CD4-positive, alpha-beta T cell (primary cell): Measurements from ENCODE around the gene ZNF354C. TPM values are rescaled to one million over a fixed set of nuclear protein-coding genes. Genes with fewer than 3 reads are reported as not detected.

Experiments used
- ATAC-seq: fragments of 200-7000 bp; cut with Tn5 transposase; one replicate; pipeline ENCODE4 v1.10.0; 2022; ENCODE audit warnings: mild to moderate bottlenecking; ENCODE audit not compliant: poor library complexity
- CTCF ChIA-PET: fragments of 350-600 bp; sonication (Branson Sonifier 250); formaldehyde crosslinking; loops from one replicate; lab custom pipeline; 2021; ENCODE audit warnings: antibody characterized with exemption, inconsistent platforms; lab: Charles Lee
- POLR2A ChIA-PET: fragments of 350-600 bp; sonication (Branson Sonifier 250); formaldehyde crosslinking; loops from one replicate; lab custom pipeline; 2021; ENCODE audit warnings: antibody characterized with exemption, inconsistent platforms; lab: Charles Lee
- DNase-seq, 14 experiments: peaks; one replicate each; pipeline ENCODE4 v3.0.0-alpha.2; 2013 to 2020; ENCODE audit warnings: mixed read lengths in 2 of 14
- H3K27ac ChIP-seq, 2 donors: one replicate each; pipeline versions ENCODE4 v1.5.1 to v1.7.0; 2013; ENCODE audit warnings: low read length in 2 of 2, low read depth in 1 of 2, mild to moderate bottlenecking in 1 of 2
- H3K27me3 ChIP-seq, 2 experiments: 1 replicate in 1 of 2; 2 replicates in 1 of 2; pipeline versions ENCODE4 v1.6.1 to v1.7.0; 2013; ENCODE audit warnings: low read length in 2 of 2, control low read depth in 1 of 2, mild to moderate bottlenecking in 1 of 2, moderate library complexity in 1 of 2; ENCODE audit not compliant: insufficient read depth in 2 of 2, control insufficient read depth in 1 of 2
- H3K36me3 ChIP-seq: one replicate; pipeline ENCODE4 v1.6.1; 2013; ENCODE audit warnings: low read length, control low read depth; ENCODE audit not compliant: insufficient read depth
- H3K4me1 ChIP-seq: one replicate; pipeline ENCODE4 v1.6.1; 2013; ENCODE audit warnings: low read length, control low read depth; ENCODE audit not compliant: insufficient read depth
- H3K4me3 ChIP-seq: one replicate; pipeline ENCODE4 v1.5.1; 2013; ENCODE audit warnings: mild to moderate bottlenecking, low read length, moderate library complexity
- H3K9me3 ChIP-seq, 2 experiments: 1 replicate in 1 of 2; 2 replicates in 1 of 2; pipeline versions ENCODE4 v1.6.1 to v1.7.0; 2013; ENCODE audit warnings: low read length in 2 of 2, mild to moderate bottlenecking in 2 of 2, control low read depth in 1 of 2, moderate library complexity in 1 of 2; ENCODE audit not compliant: control insufficient read depth in 1 of 2, insufficient read depth in 1 of 2
- H3K27ac Mint-ChIP-seq: one replicate; pipeline ENCODE4 v1.8.0; 2020; ENCODE audit warnings: mixed read lengths
- H3K27me3 Mint-ChIP-seq: one replicate; pipeline ENCODE4 v1.8.0; 2021; ENCODE audit warnings: mixed read lengths
- H3K36me3 Mint-ChIP-seq: one replicate; pipeline ENCODE4 v1.8.0; 2021; ENCODE audit warnings: low read depth, mixed read lengths
- H3K4me1 Mint-ChIP-seq: one replicate; pipeline ENCODE4 v1.8.0; 2021; ENCODE audit warnings: low read depth, mixed read lengths
- H3K4me3 Mint-ChIP-seq: one replicate; pipeline ENCODE4 v1.8.0; 2020; ENCODE audit warnings: mild to moderate bottlenecking, mixed read lengths
- H3K9me3 Mint-ChIP-seq: one replicate; pipeline ENCODE4 v1.8.0; 2020; ENCODE audit warnings: mixed read lengths
- intact Hi-C, 2 experiments: fragments of 100-400 bp; cut with DNase I in 1 of 2; cut with micrococcal nuclease in 1 of 2; formaldehyde crosslinking; loops; one replicate each; pipeline versions ENCODE4 v1.15.1 to v1.9.0; 2023 to 2025; cut with DNase I, micrococcal nuclease
- total RNA-seq, 174 experiments: library from RNA in 2 of 174; stranded (reverse) in 2 of 174; gene quantifications; one replicate each; pipeline ENCODE4 v1.2.3 and lab custom pipeline; 2021 to 2026
- TF ChIP-seq, protein P1 (sequence below): fragments of 200-600 bp; IDR thresholded peaks from one replicate; pipeline ENCODE4 v1.8.0; 2022; ENCODE audit warnings: antibody characterized with exemption, mild to moderate bottlenecking

ZNF354C gene
- total RNA-seq, 2 experiments from 2014 or later = 2.5 to 2.9 TPM

DNA sequence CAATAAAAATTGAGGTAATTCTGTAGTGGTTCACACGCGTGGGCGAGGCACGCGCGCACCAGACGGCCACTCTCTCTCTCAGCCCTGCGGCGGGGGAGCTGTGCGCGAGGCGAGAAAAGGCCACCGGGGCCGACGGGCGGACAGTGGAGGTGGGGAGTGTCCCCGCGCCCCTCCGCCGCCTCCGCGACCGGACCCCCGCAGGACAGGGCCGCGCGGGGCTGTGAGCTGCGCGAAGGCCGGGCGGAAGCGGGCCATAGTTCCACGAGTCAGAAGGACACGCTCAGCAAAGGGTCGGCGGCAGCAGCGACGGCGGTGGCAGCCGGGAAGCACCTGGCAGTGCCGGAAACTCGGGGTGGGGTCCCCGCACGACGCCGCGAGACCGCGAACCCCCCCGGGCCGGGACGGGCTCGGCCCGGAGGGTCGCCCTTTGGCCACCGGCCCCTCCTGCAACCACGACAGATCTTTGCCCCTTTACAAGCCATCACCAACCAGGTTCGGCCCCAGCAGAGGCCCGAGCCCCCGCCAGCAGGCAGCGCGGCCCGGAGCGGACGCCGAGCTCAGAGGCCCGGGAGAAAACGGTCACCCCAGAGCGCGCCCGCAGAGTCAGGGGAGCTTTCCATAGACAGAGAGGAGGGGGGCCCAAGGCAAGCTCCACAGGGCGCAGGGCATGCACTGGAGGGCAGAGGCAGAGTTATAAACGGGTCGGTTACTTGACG, 60.9 kb downstream of the ZNF354C start:
- Histone ChIP-seq H3K4me3 (no peak overlapping the region), H3K27ac (no peak overlapping the region), H3K27me3 (peaks cover 0 to 3% of the 10 kb centered on the region in 2 experiments), H3K4me1 (no peaks in the 10 kb centered on the region), H3K9me3 (peaks cover 0 to 76% of the 10 kb centered on the region in 2 experiments), H3K36me3 (no peaks in the 10 kb centered on the region)
- intact Hi-C loops = no loop called here
- no peaks in the 10 kb centered on the region for H3K27me3 Mint-ChIP-seq
- DNase-seq = no peak
- H3K9me3 Mint-ChIP-seq = no peaks in the 10 kb centered on the region
- ChIA-PET CTCF (no interaction called here), POLR2A (no interaction called here)
- no peak for ATAC-seq
- H3K27ac Mint-ChIP-seq = no peak overlapping the region
- no peak overlapping the region for H3K4me3 Mint-ChIP-seq
- H3K4me1 Mint-ChIP-seq = no peaks in the 10 kb centered on the region
- H3K36me3 Mint-ChIP-seq = no peaks in the 10 kb centered on the region
- TF ChIP-seq, protein P1, sequence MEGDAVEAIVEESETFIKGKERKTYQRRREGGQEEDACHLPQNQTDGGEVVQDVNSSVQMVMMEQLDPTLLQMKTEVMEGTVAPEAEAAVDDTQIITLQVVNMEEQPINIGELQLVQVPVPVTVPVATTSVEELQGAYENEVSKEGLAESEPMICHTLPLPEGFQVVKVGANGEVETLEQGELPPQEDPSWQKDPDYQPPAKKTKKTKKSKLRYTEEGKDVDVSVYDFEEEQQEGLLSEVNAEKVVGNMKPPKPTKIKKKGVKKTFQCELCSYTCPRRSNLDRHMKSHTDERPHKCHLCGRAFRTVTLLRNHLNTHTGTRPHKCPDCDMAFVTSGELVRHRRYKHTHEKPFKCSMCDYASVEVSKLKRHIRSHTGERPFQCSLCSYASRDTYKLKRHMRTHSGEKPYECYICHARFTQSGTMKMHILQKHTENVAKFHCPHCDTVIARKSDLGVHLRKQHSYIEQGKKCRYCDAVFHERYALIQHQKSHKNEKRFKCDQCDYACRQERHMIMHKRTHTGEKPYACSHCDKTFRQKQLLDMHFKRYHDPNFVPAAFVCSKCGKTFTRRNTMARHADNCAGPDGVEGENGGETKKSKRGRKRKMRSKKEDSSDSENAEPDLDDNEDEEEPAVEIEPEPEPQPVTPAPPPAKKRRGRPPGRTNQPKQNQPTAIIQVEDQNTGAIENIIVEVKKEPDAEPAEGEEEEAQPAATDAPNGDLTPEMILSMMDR = no peak

DNA sequence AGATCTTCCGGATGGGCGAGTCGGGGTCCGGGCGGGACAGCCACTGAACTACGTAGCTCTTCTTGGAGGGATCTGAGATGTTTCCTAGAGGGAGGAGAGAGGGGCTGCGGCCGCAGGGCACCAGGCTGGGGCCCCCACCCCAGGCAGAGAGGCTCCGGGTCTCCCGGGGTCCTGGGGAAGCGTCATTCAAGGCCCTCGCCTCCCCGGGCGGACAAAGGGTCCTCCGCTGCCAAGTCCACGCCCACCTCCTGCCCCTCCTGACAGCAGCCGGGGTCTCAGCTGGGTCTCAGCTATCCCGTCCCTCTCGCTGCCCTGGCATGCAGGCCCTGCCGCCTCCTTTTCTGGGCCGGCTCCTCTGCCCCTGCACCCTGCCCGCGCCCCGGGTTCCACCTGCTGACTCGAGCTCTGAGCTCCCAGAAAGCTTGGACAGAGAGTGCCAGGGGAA, 61.5 kb downstream of the ZNF354C start:
- H3K9me3 Mint-ChIP-seq = no peaks in the 10 kb centered on the region
- TF ChIP-seq, protein P1 = no peak
- H3K27me3 Mint-ChIP-seq = no peaks in the 10 kb centered on the region
- H3K4me1 ChIP-seq = no peaks in the 10 kb centered on the region
- H3K4me3 ChIP-seq = no peak overlapping the region
- intact Hi-C loops = no loop called here
- H3K27ac Mint-ChIP-seq = no peak overlapping the region
- no peak for ATAC-seq
- peaks cover 0 to 76% of the 10 kb centered on the region in 2 experiments for H3K9me3 ChIP-seq
- no peaks in the 10 kb centered on the region for H3K36me3 ChIP-seq
- H3K27me3 ChIP-seq = peaks cover 0 to 3% of the 10 kb centered on the region in 2 experiments
- no peaks in the 10 kb centered on the region for H3K4me1 Mint-ChIP-seq
- H3K4me3 Mint-ChIP-seq = no peak overlapping the region
- no peak for DNase-seq
- CTCF ChIA-PET = no interaction called here
- H3K27ac ChIP-seq = no peak overlapping the region
- POLR2A ChIA-PET = no interaction called here
- H3K36me3 Mint-ChIP-seq = no peaks in the 10 kb centered on the region

DNA sequence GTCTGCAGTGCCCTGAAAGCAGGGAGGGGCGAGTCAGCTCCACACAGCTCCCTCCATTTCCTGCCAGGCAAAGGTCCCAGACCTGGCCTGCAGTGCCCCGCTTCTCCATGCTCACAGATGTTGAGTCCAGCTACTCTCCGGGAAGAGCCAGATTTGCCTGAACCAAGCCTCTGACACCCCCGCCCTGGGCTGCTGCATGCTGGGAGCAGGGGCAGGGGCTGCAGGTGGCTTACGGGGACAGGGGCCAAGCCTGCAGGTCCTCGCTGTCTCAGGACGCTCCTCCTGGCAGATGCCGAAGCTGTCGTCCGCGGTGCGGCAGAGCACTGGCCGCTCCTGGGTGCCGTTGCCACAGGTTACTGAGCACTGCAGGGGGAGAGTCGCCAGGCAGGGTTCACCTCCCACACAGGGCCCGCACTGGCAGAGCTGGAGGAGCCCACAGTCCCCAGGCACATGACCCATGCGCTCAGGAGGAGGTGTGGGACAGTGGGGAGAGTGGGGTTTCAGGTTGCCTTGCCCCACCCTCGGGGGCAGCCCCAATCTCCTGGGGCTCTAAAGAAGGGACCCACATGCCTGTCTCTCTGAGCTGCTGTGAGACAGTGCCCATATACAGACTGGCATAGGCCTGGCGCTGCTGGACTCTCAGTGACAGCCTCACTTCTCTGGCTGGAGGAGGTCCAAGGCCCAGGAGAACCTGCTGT, 62.4 kb downstream of the ZNF354C start:
- H3K27me3 ChIP-seq = no peaks in the 10 kb centered on the region
- TF ChIP-seq, protein P1 = no peak
- H3K4me3 ChIP-seq = no peak overlapping the region
- intact Hi-C loops = no loop called here
- H3K9me3 Mint-ChIP-seq = no peaks in the 10 kb centered on the region
- no peaks in the 10 kb centered on the region for H3K4me1 ChIP-seq
- H3K27ac ChIP-seq = no peak overlapping the region
- no peaks in the 10 kb centered on the region for H3K4me1 Mint-ChIP-seq
- no peaks in the 10 kb centered on the region for H3K27me3 Mint-ChIP-seq
- no peak overlapping the region for H3K27ac Mint-ChIP-seq
- ChIA-PET CTCF (interaction anchor here (0.5 kb wide), 1 partner anchor 21 kb away, joined by 3 read pairs; no protein-coding TSS in a partner anchor), POLR2A (no interaction called here)
- no peak for DNase-seq
- H3K9me3 ChIP-seq = peaks cover 0 to 83% of the 10 kb centered on the region in 2 experiments
- H3K36me3 ChIP-seq = no peaks in the 10 kb centered on the region
- ATAC-seq = no peak
- H3K36me3 Mint-ChIP-seq = no peaks in the 10 kb centered on the region
- no peak overlapping the region for H3K4me3 Mint-ChIP-seq
